HG03066 (cell line): Measurements from ENCODE around the gene MAGEF1.
"Not testable (repeated sequence)": the region's sequence is repeated elsewhere in the genome, so short reads cannot be mapped to it uniquely, and the experiment has no call there.

Source experiments
- ATAC-seq: cut with Tn5 transposase; IDR thresholded peaks from one replicate; pipeline ENCODE4 v1.9.1; 2021; ENCODE audit warnings: low read depth; ENCODE audit not compliant: unreplicated experiment

The MAGEF1 gene

GRCh38 chr3:184743248-184743647 is 31.4 kb upstream of the MAGEF1 start:
- ATAC-seq: no peak

GRCh38 chr3:184742676-184743135 is 30.8 kb upstream of the MAGEF1 start:
- ATAC-seq: no peak

- ATAC-seq: no peak
Observed at GRCh38 chr3:184741798-184742675, 30.2 kb upstream of the MAGEF1 start.

GRCh38 chr3:184741259-184741556 is 29.3 kb upstream of the MAGEF1 start:
- no peak for ATAC-seq

- no peak for ATAC-seq
Observed at GRCh38 chr3:184740509-184741258, 28.8 kb upstream of the MAGEF1 start.

GRCh38 chr3:184739594-184740505 is 28.0 kb upstream of the MAGEF1 start:
- ATAC-seq: no peak

- no peak for ATAC-seq
Observed at GRCh38 chr3:184738982-184739381, 27.1 kb upstream of the MAGEF1 start.

- no peak for ATAC-seq
Observed at GRCh38 chr3:184738506-184738890, 26.6 kb upstream of the MAGEF1 start.

- no peak for ATAC-seq
Observed at GRCh38 chr3:184737641-184738505, 26.0 kb upstream of the MAGEF1 start.

- ATAC-seq: no peak
Observed at GRCh38 chr3:184737063-184737462, 25.2 kb upstream of the MAGEF1 start.

GRCh38 chr3:184734903-184735701 is 23.2 kb upstream of the MAGEF1 start:
- ATAC-seq: no peak

- ATAC-seq: no peak
Observed at GRCh38 chr3:184733971-184734608, 22.2 kb upstream of the MAGEF1 start.

- ATAC-seq: no peak
Observed at GRCh38 chr3:184733181-184733580, 21.3 kb upstream of the MAGEF1 start.

GRCh38 chr3:184731786-184732537 is 20.1 kb upstream of the MAGEF1 start:
- no peak for ATAC-seq

- no peak for ATAC-seq
Observed at GRCh38 chr3:184730924-184731323, 19.1 kb upstream of the MAGEF1 start.

- not testable (repeated sequence) for ATAC-seq
Observed at GRCh38 chr3:184729154-184729553, 17.3 kb upstream of the MAGEF1 start.

- no peak for ATAC-seq
Observed at GRCh38 chr3:184728010-184728527, 16.2 kb upstream of the MAGEF1 start.
